NOMO-1 treated with dmso at 0.1 percent for 144 hours (cell line): ENCODE data around the gene SLITRK3.
A peak's percentile ranks its signal among the peaks of the same experiment; 100 is the strongest.

Experiments used
- DNase-seq: peaks from one replicate; lab custom pipeline; 2025; ENCODE audit not compliant: unreplicated experiment; lab: John Stamatoyannopoulos, UW

Gene SLITRK3, protein sequence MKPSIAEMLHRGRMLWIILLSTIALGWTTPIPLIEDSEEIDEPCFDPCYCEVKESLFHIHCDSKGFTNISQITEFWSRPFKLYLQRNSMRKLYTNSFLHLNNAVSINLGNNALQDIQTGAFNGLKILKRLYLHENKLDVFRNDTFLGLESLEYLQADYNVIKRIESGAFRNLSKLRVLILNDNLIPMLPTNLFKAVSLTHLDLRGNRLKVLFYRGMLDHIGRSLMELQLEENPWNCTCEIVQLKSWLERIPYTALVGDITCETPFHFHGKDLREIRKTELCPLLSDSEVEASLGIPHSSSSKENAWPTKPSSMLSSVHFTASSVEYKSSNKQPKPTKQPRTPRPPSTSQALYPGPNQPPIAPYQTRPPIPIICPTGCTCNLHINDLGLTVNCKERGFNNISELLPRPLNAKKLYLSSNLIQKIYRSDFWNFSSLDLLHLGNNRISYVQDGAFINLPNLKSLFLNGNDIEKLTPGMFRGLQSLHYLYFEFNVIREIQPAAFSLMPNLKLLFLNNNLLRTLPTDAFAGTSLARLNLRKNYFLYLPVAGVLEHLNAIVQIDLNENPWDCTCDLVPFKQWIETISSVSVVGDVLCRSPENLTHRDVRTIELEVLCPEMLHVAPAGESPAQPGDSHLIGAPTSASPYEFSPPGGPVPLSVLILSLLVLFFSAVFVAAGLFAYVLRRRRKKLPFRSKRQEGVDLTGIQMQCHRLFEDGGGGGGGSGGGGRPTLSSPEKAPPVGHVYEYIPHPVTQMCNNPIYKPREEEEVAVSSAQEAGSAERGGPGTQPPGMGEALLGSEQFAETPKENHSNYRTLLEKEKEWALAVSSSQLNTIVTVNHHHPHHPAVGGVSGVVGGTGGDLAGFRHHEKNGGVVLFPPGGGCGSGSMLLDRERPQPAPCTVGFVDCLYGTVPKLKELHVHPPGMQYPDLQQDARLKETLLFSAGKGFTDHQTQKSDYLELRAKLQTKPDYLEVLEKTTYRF

DNA sequence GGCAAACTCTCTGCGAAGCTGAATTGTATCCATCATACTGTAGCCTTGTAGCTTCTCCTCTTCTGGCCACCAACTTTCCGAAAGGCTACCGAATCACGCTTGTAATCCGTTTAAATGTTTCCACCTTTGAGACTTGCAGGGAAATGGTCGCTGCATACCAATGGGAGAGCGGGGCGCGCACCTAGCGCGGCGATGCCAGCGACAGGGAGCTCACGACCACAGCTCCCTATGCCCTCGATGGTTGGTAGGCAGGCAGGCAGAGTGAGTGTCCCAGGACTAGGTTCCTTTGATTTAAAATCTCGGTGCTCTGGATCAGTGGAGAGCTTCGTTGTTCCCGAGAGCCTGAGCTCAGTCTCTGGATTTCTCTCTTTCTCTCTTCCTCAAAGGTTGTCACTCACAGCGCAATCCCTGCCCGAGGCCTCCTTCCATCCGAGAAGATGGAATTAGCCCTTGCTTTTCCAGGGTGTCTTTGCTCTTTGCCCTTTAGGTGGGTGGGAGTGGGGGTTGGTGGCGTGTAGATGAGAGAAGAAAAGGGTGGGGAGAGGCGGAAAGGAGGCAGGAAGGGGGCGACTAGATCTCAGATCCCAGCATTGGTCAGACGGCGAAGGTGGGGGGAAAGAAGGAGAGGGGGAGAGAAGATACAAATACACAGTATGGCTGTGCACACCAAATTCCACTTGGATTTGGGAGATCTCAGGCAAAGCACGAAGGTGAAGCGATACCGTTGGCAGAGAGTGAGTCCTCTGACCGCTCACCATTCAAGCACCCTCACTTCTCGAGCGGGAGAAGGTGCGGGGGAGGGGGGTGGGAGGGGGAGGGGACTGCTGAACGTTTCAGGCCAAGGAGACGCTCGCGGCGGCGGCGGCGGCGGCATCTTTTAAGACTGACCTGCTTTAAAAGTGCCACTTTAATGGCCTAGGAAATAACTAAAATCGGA is at the start of gene SLITRK3:
Gene SLITRK3 (minus strand): TSS at position 745 of the 937 bp plus-strand sequence. CDS start 5,554 bp downstream, outside the sequence.
- no peak for DNase-seq

DNA sequence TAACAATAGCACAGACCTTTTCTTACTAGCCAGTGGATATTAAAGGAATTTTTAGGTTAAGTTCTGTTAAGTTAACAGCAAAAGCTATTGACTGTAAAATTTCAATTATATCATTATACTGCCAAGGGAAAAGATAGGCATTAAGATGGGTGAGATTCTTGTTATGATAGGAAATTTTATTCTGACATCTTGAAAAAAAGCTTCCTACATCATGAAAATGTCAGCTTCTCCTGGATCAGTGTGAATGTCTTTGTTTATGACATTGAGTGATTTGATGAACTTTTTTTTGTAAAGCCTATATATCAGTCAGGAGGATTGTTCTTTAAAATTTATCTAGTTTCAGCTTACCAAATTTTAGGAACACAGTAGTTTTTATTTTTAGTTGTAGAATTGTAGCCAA is 47.4 kb upstream of the SLITRK3 start:
- DNase-seq, result no peak

- no peak for DNase-seq
Observed at GRCh38 chr3:165233501-165234195, 37.5 kb upstream of the SLITRK3 start.

DNA sequence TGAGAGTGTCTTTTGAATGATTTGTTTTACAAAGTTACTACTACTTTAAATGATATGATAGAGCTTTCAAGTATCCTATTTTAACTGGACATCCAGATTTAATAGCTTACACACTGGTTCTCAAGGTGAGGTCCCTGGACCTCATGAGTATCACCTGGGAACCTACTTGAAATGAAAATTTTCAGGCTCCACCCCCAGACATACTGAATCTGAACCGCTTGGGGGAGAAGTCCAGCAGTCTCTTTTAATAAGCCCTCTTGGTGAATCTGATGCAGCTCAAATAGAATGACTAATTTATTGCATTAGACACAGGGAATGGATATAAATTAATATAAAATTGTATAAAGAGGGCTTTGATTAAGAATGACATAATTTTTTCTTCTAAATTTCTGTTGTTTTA is 29.4 kb upstream of the SLITRK3 start:
- DNase-seq, result no peak

DNA sequence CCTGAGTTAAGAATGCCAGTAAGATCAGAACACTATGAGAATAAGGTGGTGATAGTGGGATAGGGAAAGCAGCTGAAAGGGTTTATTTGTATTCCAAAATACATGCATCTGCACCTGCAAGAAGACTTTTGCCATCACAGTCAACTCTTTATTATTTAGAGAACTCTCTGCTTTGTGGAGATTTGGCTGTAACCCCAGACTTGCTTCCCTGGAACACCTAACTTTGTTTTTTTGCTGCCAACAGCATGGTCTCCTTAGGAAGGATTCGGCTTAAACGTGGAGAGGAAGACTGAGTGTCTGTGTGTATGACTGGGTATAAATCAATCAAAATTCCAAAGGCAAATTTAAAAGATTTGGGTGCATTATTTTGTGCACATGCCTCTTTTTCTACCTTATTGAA is 21.6 kb upstream of the SLITRK3 start:
- no peak for DNase-seq

DNA sequence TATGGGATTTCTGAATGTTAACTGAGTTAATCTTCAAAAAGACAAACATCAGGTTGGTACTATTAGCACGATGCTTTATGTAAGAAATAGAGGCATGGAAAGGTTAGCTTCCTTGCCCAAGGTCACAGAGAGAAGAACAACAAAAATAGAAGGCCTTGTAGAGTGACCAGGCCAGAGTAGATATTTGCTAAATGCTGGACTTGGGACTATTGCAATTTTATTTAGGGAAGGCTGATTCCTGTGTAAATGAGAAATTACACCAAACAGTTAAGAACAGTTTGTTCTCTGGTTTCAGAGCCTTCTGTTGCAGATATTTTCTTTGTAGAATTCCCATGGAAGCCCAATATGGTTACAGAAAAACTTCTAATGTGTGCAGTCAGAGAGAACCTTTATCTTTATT is 16.4 kb upstream of the SLITRK3 start:
- DNase-seq, result no peak

GRCh38 chr3:165211721-165212120 is 15.5 kb upstream of the SLITRK3 start:
- DNase-seq, result no peak

DNA sequence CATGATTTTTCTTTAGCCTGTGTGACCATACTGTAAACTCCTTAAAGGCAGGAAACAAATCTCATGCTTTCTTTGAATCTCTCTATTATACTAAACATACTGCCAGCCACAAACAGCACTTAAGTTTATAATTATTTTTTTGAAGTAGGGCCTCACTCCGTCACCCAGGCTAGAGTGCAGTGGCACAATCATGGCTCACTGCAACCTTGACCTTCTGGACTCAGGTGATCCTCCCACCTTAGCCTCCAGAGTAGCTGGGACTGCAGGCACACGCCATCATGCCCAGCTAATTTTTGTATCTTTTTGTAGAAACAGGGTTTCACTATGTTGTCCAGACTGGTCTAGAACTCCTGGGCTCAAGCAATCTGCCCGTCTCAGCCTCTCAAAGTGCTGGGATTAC is 14.5 kb upstream of the SLITRK3 start:
- DNase-seq, result no peak

DNA sequence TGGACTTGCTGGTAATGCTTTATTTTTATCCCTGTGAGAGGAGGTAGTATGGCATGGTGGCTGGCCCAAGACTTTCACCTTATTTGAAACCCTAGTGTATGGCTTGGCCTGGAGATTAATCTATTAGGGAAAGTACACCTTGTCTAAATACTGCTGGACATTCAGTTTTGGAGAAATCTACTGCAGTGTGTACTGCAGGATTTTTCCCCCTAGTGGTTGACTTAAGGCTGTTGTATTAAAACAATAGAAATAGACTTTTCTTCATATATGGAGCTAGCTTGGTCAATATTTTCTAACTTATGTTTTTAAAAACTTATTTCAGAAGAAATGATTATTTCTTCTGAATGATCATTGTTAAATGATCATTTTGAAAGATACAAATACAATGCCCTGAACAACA is 13.9 kb upstream of the SLITRK3 start:
- DNase-seq, result no peak

GRCh38 chr3:165206454-165207266 is 10.5 kb upstream of the SLITRK3 start:
- peak; percentile 25 for DNase-seq

DNA sequence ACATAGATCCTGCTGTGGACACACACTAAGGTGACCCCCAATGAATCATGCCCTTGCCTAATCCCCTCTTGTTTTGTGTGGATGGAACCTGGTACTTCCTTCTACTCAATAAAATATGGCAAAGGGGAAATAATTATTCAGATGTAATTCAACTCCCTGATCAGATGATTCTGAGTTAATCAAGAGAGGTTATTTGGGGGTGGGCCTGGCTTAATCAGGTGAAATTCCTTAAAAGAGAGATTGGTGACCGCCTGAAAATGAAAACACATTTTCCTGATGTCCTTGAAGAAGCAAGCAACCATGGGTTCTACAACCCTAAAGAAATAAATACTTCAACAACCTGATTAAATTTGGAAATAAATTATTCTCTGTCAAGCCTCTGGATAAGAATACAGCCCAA is 8.3 kb upstream of the SLITRK3 start:
- DNase-seq, result no peak

DNA sequence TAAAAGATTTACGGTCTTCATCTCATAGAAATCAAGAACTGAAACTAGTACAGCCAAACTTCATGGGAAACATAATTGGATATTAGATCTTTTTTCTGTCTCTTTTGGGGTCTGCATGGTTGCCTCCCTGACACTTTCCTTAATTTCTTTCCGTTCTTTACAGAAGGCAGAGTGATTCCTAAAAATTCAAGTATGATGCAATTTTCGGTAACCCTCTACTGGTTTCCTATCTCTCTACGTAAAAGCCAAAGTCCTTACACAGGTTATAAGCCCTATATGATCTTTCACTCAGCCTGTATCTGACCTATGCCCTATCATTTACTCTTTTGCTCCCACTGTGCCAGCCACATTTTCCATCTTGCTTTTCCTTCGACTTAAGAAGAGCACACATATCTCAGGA is 6.8 kb upstream of the SLITRK3 start:
- no peak for DNase-seq

DNA sequence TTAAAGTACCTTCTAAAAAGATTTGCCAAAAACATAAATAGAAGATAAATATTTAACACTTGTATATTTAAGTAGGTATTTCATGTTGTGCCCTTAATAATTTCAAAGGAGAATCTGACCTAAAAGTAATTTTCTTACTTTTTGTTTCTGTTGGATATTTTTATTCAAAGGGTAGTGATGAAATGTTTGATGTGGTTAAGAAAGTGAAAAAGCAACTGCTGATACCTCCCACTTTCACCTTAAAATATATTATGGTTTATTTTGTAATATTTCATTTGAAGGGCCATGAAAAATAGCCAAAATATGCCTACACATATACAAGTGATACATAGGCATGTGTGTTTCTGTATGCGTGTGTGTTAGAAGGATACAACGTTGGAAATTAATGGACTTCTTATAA is 5.8 kb upstream of the SLITRK3 start:
- no peak for DNase-seq

- DNase-seq, result no peak
Observed at GRCh38 chr3:165197481-165197800, 1.3 kb upstream of the SLITRK3 start.

- DNase-seq, result no peak
Observed at GRCh38 chr3:165196577-165197480, 645 bp upstream of the SLITRK3 start.

DNA sequence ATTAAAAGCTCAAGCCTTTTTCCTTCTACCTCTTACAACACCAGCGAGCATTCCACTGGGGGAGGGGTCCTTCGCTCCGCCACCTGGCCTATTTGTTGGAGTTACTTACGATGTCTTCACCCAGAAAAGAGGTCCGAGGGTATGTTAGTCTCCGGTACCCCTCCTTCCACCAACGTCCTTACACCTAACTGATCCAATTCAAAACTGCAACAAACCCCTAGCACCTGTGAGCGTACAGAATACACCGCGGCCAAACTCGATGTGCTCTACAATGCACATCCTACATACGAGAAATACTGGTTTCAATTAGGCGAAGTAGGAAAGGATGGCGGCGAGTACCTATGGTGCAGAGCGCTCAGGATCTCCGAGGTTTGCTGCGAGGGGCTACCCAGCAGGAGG is 944 bp downstream of the SLITRK3 start:
- no peak for DNase-seq

- no peak for DNase-seq
Observed at GRCh38 chr3:165194511-165195240, 1.5 kb downstream of the SLITRK3 start.
